ENCODE data around the gene NOS1AP.

Gene NOS1AP

DNA sequence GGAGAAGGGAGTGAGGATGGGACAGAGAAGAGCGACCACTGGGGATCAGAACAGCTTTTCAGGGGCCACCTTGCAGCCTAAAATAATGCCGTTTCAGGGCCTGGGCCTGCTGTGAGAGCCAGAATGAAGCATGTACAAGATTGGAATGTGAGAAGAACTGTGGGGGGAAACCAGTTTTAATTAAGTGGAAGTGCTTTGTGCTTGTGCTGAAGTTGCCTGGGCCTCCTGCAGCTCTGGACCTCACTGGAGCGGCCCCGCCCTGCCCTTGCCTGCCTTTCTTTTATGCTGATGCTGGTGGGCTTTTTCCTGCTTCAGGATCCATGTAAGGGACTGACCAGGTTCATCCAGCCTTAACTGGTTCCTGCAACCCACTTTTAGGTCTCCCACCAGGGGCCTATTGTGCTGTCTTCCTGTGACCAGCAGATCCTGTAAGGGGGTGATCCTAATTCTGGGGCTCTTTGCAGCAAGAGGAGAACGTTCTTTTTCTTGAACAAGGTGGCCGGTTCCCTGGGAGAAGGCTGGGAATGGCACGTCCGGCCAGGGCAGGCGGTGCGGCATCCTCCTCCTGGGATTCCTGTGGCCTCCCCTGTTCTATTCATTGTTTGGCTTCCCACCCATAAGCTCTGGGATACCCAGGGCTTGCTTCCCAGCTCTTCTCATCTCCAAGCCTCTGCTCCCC lies 315.2 kb downstream of the NOS1AP start:
- POLR2A ChIA-PET: no interaction called here
- DNase-seq (ENCODE audit: extremely low spot score): no peak
- CTCF ChIA-PET: interaction anchor here (1.6 to 2.9 kb wide), 2 partner anchors 19 to 328 kb away, joined by 4 to 9 read pairs; no protein-coding TSS in a partner anchor
- TF ChIP-seq, protein P1, sequence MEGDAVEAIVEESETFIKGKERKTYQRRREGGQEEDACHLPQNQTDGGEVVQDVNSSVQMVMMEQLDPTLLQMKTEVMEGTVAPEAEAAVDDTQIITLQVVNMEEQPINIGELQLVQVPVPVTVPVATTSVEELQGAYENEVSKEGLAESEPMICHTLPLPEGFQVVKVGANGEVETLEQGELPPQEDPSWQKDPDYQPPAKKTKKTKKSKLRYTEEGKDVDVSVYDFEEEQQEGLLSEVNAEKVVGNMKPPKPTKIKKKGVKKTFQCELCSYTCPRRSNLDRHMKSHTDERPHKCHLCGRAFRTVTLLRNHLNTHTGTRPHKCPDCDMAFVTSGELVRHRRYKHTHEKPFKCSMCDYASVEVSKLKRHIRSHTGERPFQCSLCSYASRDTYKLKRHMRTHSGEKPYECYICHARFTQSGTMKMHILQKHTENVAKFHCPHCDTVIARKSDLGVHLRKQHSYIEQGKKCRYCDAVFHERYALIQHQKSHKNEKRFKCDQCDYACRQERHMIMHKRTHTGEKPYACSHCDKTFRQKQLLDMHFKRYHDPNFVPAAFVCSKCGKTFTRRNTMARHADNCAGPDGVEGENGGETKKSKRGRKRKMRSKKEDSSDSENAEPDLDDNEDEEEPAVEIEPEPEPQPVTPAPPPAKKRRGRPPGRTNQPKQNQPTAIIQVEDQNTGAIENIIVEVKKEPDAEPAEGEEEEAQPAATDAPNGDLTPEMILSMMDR (IDR thresholded peaks at IDR 0.05; ENCODE audit: control extremely low read depth, extremely low read depth, low read depth, missing control alignments): no peak

DNA sequence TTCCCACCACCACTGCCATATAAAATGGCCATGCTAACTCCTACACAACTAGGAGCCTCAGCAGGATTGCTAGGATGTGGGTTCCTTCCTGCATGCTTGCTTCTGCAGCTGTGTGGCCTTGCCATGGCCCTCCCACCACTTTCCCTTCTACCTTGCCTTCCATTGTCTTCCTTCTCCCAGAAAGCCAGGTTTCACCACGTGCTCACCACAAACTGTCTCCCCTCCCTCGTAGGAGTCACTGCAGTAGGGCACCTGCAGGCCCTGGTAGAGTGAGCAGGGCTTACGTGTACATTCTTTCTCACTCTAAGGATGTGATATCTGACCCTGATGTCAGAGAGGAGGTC lies 315.8 kb downstream of the NOS1AP start:
- POLR2A ChIA-PET: no interaction called here
- TF ChIP-seq, protein P1 (IDR thresholded peaks at IDR 0.05; ENCODE audit: control extremely low read depth, extremely low read depth, low read depth, missing control alignments): no peak
- CTCF ChIA-PET: interaction anchor here (1.6 to 2.9 kb wide), 2 partner anchors 19 to 329 kb away, joined by 4 to 9 read pairs; no protein-coding TSS in a partner anchor
- no peak for DNase-seq (ENCODE audit: extremely low spot score)

DNA sequence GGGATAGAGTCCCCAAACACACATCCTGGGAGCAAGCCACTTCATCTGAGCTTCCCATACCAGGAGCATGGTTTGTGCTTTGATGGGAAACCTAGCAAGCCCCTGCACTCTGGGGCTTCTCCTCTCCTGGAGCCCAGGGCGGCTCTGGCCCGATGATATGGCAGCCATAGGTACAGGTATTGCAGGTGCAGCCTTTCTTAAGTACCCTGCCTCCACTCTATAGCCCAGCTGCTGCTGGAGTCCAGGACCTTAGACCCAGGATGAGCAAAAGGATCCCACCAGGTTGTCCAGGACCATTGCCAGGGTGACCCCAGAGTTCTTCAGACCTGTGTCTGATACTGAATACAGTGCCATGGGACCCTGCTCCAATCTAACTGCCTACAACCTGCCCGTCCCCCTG lies 316.2 kb downstream of the NOS1AP start:
- TF ChIP-seq, protein P1 (IDR thresholded peaks at IDR 0.05; ENCODE audit: control extremely low read depth, extremely low read depth, low read depth, missing control alignments): no peak
- ChIA-PET CTCF (interaction anchor here (2.9 kb wide), 1 partner anchor 329 kb away, joined by 9 read pairs; no protein-coding TSS in a partner anchor), POLR2A (no interaction called here)
- DNase-seq (ENCODE audit: extremely low spot score): no peak

DNA sequence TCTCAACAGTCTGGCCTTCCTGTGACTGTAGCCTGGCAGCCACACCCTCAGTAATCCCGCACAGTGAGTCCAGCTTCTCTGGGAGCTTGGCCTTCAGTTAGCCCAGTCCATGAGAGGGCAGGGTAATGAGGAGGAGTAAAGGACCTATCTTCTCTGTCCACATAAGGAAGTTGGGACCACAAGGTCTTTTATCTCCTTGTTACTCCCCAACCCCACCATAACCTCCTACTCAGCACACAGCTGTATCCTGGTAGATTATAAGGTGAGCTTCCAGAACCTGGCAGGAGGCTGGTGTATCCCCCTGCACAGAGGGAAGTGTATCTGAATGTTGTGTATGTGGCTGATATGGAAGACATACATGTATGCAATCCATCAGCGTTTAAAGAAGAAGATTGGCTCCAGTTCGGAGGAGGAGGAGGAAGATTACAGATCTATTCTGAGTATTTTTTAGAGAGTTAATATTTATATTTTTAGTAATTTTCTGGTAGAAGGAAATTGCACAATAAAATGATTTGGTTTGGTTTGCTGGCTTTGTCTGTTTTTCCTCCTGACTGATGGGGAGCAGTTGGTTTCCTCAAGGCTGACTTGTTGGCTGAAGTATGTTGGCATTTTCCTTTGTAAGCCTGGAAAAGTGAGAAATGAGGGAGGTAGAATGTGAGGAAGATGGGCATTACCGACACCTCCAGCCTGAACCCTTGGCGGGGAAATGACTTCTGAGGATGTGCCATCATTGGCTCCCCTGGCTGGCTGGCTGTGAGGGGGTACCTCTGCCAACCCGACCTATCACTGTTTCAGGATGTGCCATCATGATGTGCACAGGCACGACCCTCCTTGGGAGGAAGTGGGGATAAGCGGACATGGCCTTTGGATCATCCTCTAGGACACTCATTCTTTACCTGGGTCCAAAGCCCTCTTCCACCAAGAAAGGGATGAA lies 317.1 kb downstream of the NOS1AP start:
- no peak for DNase-seq (ENCODE audit: extremely low spot score)
- ChIA-PET POLR2A (no interaction called here), CTCF (interaction anchor here (0.8 to 2.9 kb wide), 3 partner anchors 15 to 330 kb away, joined by 3 to 9 read pairs (median 3); no protein-coding TSS in a partner anchor)
- TF ChIP-seq, protein P1 (IDR thresholded peaks at IDR 0.05; ENCODE audit: control extremely low read depth, extremely low read depth, low read depth, missing control alignments): no peak

DNA sequence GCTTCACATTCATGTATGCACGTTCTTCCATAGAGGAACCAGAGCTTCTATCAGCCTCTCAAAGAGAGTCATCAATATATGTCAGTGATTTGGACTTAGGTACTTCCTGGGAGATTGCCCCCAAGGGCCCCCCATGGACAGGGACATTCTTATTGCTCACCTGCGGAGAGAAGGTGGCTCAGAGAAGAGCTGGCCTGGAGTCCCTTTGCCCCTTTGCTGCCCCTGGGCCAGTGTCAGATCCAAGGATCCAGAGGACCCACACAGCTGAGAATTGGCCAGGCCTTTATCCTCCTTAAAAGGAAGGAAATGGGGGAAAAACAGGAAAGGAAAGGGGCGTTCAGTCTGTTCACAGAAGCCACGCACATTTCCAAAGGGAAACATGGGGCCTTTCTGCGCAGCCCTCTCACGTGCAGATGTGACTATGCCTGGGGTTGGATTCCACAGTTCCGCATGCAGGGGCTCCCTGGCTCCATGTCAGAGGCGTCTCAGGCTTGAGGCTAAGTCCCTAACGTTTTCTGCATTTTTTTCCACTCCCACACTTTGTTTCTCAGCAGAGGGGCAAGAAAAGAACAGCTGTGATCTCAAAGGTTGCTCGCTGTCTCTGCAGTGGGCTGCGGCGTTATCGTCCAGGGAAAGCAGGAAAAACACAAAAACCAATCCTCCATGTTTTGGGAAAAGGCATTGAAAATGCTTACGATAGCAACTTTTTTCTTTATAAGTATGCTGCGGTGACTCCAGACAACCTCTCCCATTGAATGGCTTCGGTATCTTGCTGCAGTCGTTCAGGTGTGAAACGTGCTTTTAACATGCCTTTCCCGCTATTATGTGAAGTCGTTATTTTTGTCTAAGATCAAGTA lies 318.0 kb downstream of the NOS1AP start:
- CTCF ChIA-PET: interaction anchor here (0.8 to 1.1 kb wide), 2 partner anchors 16 to 30 kb away, joined by 3 read pairs; no protein-coding TSS in a partner anchor
- POLR2A ChIA-PET: no interaction called here
- TF ChIP-seq, protein P1 (IDR thresholded peaks at IDR 0.05; ENCODE audit: control extremely low read depth, extremely low read depth, low read depth, missing control alignments): no peak
- no peak for DNase-seq (ENCODE audit: extremely low spot score)
